ENCODE data around the gene METTL3.

METTL3 gene

DNA sequence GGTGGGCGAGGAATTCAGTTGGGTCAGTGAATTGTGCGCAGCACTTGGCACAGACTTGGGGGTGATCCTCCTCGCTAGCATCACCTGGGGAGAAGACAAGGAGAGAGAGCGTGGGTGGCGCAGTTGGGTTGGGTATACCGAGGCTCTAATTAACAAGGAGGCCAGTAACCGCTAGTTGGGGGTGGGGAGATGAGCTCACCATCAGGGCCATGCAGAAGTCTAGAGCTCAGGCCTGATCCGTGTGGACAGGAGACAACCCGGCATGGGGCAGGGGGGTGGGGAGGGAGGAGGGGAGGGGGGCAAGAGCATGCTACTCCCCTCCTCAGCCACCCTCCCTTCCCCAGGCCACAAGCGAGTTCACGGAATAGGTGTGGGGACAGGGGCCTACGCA is 14.4 kb upstream of the METTL3 start:
- TF ChIP-seq, protein P1, sequence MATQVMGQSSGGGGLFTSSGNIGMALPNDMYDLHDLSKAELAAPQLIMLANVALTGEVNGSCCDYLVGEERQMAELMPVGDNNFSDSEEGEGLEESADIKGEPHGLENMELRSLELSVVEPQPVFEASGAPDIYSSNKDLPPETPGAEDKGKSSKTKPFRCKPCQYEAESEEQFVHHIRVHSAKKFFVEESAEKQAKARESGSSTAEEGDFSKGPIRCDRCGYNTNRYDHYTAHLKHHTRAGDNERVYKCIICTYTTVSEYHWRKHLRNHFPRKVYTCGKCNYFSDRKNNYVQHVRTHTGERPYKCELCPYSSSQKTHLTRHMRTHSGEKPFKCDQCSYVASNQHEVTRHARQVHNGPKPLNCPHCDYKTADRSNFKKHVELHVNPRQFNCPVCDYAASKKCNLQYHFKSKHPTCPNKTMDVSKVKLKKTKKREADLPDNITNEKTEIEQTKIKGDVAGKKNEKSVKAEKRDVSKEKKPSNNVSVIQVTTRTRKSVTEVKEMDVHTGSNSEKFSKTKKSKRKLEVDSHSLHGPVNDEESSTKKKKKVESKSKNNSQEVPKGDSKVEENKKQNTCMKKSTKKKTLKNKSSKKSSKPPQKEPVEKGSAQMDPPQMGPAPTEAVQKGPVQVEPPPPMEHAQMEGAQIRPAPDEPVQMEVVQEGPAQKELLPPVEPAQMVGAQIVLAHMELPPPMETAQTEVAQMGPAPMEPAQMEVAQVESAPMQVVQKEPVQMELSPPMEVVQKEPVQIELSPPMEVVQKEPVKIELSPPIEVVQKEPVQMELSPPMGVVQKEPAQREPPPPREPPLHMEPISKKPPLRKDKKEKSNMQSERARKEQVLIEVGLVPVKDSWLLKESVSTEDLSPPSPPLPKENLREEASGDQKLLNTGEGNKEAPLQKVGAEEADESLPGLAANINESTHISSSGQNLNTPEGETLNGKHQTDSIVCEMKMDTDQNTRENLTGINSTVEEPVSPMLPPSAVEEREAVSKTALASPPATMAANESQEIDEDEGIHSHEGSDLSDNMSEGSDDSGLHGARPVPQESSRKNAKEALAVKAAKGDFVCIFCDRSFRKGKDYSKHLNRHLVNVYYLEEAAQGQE (IDR thresholded peaks at IDR 0.05; ENCODE audit: insufficient read depth in 1 of 2, low read depth in 2 of 2, low read length in 2 of 2): no peak
- TF ChIP-seq TAF1 (IDR thresholded peaks at IDR 0.05; ENCODE audit: borderline replicate concordance, insufficient read depth, low read length): no peak
- no peak for TF ChIP-seq SIN3A (IDR thresholded peaks at IDR 0.05; ENCODE audit: borderline replicate concordance, insufficient read depth, low read length)
- no peak for TF ChIP-seq FOXP2 (optimal IDR thresholded peaks at IDR 0.05; ENCODE audit: borderline replicate concordance, extremely low read depth, extremely low read length, insufficient read depth)
- TF ChIP-seq POLR2AphosphoS5 (IDR thresholded peaks at IDR 0.05; ENCODE audit: low read depth, low read length): no peak

DNA sequence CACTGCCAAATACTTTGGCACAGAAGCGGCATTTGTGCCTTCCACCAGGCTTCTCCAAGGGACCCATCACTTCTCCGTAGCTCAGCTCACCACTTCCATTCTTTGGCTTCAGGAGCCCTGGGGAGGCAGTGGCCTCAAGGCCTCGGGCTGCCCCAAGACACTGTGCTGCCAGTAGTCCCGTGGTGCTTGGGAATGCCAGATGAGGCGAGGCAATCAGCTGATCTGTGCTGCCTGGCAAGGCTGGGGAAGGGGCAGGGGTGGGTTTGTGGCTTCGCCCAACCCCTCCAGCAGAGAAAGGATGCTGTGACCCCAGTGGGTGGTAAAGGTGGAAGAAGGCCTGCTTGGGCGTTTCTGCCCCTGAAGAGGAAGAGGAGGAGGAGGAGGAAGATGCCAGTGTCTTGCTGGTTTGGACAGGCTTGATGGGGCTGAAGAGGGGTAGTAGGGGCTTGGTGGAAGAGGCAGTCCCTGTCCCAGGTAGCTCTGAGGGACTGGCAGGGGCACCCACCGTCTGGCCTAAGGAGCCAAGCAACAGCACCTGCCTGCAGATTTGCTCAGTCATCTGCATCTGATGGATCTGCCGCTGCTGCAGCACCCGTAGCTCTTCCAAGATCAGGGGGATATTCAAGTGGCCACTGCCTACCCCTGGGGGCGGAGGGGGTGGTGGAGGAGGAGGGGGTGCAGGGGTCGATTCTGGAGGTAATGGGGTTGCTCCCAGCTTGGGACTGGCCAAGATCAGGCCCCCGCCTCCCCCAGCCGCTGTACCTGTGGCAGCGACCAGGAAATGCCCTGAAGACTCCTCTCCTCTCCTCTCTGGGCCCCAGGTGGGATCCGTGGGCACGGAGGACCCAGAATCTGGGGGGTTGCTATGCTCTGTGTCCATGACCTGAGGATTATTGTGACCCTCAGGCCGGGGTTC is 13.7 kb upstream of the METTL3 start:
- TF ChIP-seq, protein P1 (IDR thresholded peaks at IDR 0.05; ENCODE audit: insufficient read depth in 1 of 2, low read depth in 2 of 2, low read length in 2 of 2): no peak
- no peak for TF ChIP-seq TAF1 (IDR thresholded peaks at IDR 0.05; ENCODE audit: borderline replicate concordance, insufficient read depth, low read length)
- no peak for TF ChIP-seq POLR2AphosphoS5 (IDR thresholded peaks at IDR 0.05; ENCODE audit: low read depth, low read length)
- no peak for TF ChIP-seq FOXP2 (optimal IDR thresholded peaks at IDR 0.05; ENCODE audit: borderline replicate concordance, extremely low read depth, extremely low read length, insufficient read depth)
- no peak for TF ChIP-seq SIN3A (IDR thresholded peaks at IDR 0.05; ENCODE audit: borderline replicate concordance, insufficient read depth, low read length)

DNA sequence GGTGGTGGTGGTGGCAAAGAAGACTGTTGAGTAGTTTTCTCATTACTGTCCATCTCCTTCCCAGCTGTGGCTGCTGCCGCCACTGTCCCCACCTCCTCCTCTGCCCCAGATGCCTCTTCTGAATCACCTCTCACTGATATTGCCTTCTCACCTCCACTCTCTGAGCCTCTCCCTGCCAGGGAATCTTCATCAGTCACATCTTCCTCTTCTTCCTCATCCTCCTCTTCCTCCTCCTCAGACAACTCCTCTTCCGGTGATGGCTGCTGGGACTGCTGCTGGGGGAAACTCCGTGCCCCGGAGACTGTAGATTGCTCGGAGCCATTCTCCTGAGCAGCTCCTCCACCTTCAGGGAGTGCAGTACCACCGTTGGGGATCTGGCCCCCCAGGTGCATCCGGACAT is 12.1 kb upstream of the METTL3 start:
- TF ChIP-seq, protein P1 (IDR thresholded peaks at IDR 0.05; ENCODE audit: insufficient read depth in 1 of 2, low read depth in 2 of 2, low read length in 2 of 2): no peak
- TF ChIP-seq SIN3A (IDR thresholded peaks at IDR 0.05; ENCODE audit: borderline replicate concordance, insufficient read depth, low read length): no peak
- TF ChIP-seq POLR2AphosphoS5 (IDR thresholded peaks at IDR 0.05; ENCODE audit: low read depth, low read length): no peak
- TF ChIP-seq FOXP2 (optimal IDR thresholded peaks at IDR 0.05; ENCODE audit: borderline replicate concordance, extremely low read depth, extremely low read length, insufficient read depth): no peak
- TF ChIP-seq TAF1 (IDR thresholded peaks at IDR 0.05; ENCODE audit: borderline replicate concordance, insufficient read depth, low read length): no peak

DNA sequence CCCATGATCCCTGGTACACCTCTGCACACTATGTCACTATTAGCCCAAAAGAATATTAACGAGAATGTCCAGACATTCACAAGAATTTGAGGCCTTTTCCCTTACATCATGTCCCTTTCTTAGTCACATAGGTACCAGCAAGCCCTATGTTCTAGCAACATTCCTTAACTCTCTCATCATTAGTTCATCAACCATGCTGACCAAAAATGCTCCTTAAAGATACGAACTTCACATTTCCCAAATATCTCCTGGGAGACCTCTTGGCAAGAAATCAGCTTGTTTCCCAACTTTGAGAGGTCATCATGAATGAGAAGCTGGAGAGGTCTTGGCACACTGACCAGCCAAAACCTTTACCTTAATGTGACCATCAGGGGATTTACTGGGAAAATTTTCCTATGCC is 10.4 kb upstream of the METTL3 start:
- TF ChIP-seq POLR2AphosphoS5 (IDR thresholded peaks at IDR 0.05; ENCODE audit: low read depth, low read length) (no peak), TAF1 (IDR thresholded peaks at IDR 0.05; ENCODE audit: borderline replicate concordance, insufficient read depth, low read length) (no peak), SIN3A (IDR thresholded peaks at IDR 0.05; ENCODE audit: borderline replicate concordance, insufficient read depth, low read length) (no peak), FOXP2 (optimal IDR thresholded peaks at IDR 0.05; ENCODE audit: borderline replicate concordance, extremely low read depth, extremely low read length, insufficient read depth) (no peak)
- TF ChIP-seq, protein P1 (IDR thresholded peaks at IDR 0.05; ENCODE audit: insufficient read depth in 1 of 2, low read depth in 2 of 2, low read length in 2 of 2): no peak
